ENCODE data around the gene PLEKHG4B. TPM values are rescaled to one million over a fixed set of nuclear protein-coding genes. Genes with fewer than 3 reads are reported as not detected.
"Not testable (repeated sequence)": the region's sequence is repeated elsewhere in the genome, so short reads cannot be mapped to it uniquely, and the experiment has no call there.

The PLEKHG4B gene
- polyA plus RNA-seq, 3 donors = 8.1 to 9.5 (median 9.4) TPM

GRCh38 chr5:196350-196749 is 104.4 kb downstream of the PLEKHG4B start:
- DNase-seq (ENCODE audit: low read depth in 3 of 3, low spot score in 2 of 3) = no peak

GRCh38 chr5:197031-197430 is 105.1 kb downstream of the PLEKHG4B start:
- DNase-seq (ENCODE audit: low read depth in 3 of 3, low spot score in 2 of 3) = not testable (repeated sequence)

- no peak for DNase-seq (ENCODE audit: low read depth in 3 of 3, low spot score in 2 of 3)
Observed at GRCh38 chr5:197892-198489, 106.0 kb downstream of the PLEKHG4B start.

GRCh38 chr5:198516-199196 is 106.7 kb downstream of the PLEKHG4B start:
- no peak for DNase-seq (ENCODE audit: low read depth in 3 of 3, low spot score in 2 of 3)

GRCh38 chr5:199197-199949 is 107.4 kb downstream of the PLEKHG4B start:
- DNase-seq (ENCODE audit: low read depth in 3 of 3, low spot score in 2 of 3) = no peak

- no peak for DNase-seq (ENCODE audit: low read depth in 3 of 3, low spot score in 2 of 3)
Observed at GRCh38 chr5:199950-200645, 108.1 kb downstream of the PLEKHG4B start.

GRCh38 chr5:200985-201384 is 109.0 kb downstream of the PLEKHG4B start:
- no peak for DNase-seq (ENCODE audit: low read depth in 3 of 3, low spot score in 2 of 3)

GRCh38 chr5:201672-202071 is 109.7 kb downstream of the PLEKHG4B start:
- no peak for DNase-seq (ENCODE audit: low read depth in 3 of 3, low spot score in 2 of 3)

GRCh38 chr5:203246-203930 is 111.4 kb downstream of the PLEKHG4B start:
- DNase-seq (ENCODE audit: low read depth in 3 of 3, low spot score in 2 of 3) = no peak

- DNase-seq (ENCODE audit: low read depth in 3 of 3, low spot score in 2 of 3) = no peak
Observed at GRCh38 chr5:204001-204400, 112.0 kb downstream of the PLEKHG4B start.

GRCh38 chr5:204462-204861 is 112.5 kb downstream of the PLEKHG4B start:
- no peak for DNase-seq (ENCODE audit: low read depth in 3 of 3, low spot score in 2 of 3)

- no peak for DNase-seq (ENCODE audit: low read depth in 3 of 3, low spot score in 2 of 3)
Observed at GRCh38 chr5:204966-205670, 113.2 kb downstream of the PLEKHG4B start.

- DNase-seq (ENCODE audit: low read depth in 3 of 3, low spot score in 2 of 3) = no peak
Observed at GRCh38 chr5:206406-206805, 114.4 kb downstream of the PLEKHG4B start.

GRCh38 chr5:206927-207536 is 115.1 kb downstream of the PLEKHG4B start:
- no peak for DNase-seq (ENCODE audit: low read depth in 3 of 3, low spot score in 2 of 3)

GRCh38 chr5:207599-207998 is 115.6 kb downstream of the PLEKHG4B start:
- DNase-seq (ENCODE audit: low read depth in 3 of 3, low spot score in 2 of 3) = no peak

- no peak for DNase-seq (ENCODE audit: low read depth in 3 of 3, low spot score in 2 of 3)
Observed at GRCh38 chr5:208449-209114, 116.6 kb downstream of the PLEKHG4B start.

GRCh38 chr5:213803-214395 is 121.9 kb downstream of the PLEKHG4B start:
- no peak for DNase-seq (ENCODE audit: low read depth in 3 of 3, low spot score in 2 of 3)

GRCh38 chr5:215256-215655 is 123.3 kb downstream of the PLEKHG4B start:
- not testable (repeated sequence) for DNase-seq (ENCODE audit: low read depth in 3 of 3, low spot score in 2 of 3)

- DNase-seq (ENCODE audit: low read depth in 3 of 3, low spot score in 2 of 3) = not testable (repeated sequence)
Observed at GRCh38 chr5:216076-216475, 124.1 kb downstream of the PLEKHG4B start.
